ENCODE results near the gene HNF1A.

- TF ChIP-seq CTCF (IDR thresholded peaks at IDR 0.05) (no peak), ZFX (IDR thresholded peaks at IDR 0.05; ENCODE audit: borderline replicate concordance) (no peak)
Observed at GRCh38 chr12:120998435-120998834, 20.1 kb downstream of the HNF1A start.

Data from 22Rv1 (cell line).